Stimulated activated CD8-positive, alpha-beta memory T cell treated with anti-CD3 and anti-CD28 coated beads, Interleukin-2, amount 100 ng/mL, for 1 hour (primary cell): ENCODE measurements around the gene EBF4.
"Not testable (repeated sequence)": the region's sequence is repeated elsewhere in the genome, so short reads cannot be mapped to it uniquely, and the experiment has no call there.

ENCODE experiments used
- DNase-seq, 2 donors: peaks; one replicate each; pipeline ENCODE4 v3.0.0-alpha.2; 2020; ENCODE audit warnings: low read depth in 2 of 2

Gene EBF4

DNA sequence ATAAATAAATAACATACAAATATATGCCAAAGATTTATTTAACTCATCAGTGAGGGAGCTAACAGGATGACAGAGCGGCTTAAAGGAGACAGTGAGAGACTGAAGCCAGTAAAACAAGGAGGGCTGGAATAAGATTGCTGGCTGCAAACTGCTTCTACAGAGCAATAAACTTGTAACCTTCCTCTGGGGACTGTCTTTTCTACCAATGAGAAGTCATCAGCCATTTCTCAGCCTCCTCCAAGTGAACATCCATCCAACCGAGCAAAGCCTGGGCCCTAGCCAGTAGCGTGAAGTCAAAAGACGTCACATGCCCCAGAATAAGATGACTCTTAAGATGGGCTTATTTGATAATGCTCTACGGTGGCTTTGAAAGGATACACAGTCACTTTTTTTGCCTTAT lies 65.4 kb downstream of the EBF4 start:
- no peak for DNase-seq

- no peak for DNase-seq
Observed at GRCh38 chr20:2759143-2759542, 66.6 kb downstream of the EBF4 start.

DNA sequence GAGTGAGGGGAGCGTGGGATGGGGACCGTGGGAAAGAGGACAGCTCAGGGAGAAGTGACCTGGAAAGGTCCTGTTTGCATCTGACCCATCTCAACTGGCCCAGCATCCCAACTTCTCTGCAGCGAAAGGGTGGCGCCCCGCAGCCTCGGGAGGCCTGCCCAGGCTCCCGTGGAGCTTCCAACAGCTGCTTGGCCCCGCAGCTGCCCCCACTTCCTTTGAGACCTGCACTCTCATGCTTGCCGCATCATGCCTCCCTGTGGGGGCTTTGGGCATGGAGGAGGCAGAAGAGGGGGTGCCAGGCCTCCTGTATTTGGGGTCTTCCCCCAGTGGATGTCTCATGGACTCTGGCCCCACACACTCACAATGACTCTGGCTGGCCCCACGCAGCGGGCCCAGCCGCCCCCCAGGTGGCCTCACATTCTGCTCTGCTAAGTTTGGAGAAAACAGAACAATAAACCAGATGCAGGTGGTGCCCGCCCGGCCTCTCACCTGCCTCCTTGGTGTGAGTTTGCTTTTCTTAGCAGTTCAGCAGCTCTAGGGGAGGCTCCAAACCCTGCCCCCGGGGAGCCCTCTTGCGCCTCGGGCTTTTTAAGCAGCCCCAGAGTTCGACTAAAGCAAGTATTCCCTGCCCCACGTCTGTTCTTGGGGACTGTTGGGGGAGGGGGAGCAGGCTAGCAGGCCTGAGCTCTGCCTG lies 67.2 kb downstream of the EBF4 start:
- DNase-seq, result no peak

GRCh38 chr20:2760297-2760951 lies 67.8 kb downstream of the EBF4 start:
- no peak for DNase-seq

GRCh38 chr20:2760952-2761305 lies 68.3 kb downstream of the EBF4 start:
- no peak for DNase-seq

DNA sequence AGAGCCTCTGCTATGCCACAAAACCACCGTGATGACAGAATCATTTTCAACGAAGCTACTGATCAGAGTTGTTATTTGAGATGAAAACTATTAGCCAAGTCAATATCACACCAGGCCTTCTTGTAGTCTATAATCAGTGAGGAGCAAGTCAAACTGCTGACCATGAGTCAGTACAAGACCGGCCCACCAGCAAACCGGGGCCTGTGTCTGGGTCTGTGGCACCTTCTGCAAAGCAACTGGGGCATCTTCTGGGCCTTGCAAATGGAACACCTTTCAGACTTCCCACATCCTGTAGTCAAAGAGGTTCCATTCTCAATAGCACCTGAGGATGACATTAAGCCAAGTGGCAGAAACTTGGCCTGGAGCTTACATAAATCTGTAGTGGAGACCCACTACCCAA lies 69.3 kb downstream of the EBF4 start:
- DNase-seq, result no peak

DNA sequence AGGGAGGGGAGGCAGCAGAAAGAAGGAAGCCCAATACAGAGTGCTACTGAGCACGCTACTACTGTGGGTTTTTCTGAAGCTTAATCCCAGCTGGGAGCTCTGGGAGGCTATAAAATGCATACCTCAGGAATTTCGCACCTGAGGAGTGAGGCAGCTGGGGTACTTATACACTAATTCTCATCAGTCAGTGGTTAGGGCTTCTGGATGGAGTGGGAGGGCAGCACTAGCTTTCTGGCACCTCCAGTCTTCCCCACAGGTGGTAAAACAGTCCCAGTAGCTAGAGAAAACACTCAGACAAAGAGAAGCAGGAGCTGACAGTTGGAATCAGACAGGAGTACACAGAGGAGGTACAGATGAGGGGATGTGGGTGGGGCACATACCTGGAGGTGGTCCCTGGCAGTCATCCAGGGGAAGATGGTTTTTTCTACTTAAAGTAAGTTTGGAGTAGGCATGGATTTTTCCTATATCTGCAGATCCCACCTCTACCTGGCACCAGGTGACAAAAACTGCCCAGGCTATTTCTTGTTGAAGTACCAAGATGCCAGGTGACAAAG lies 70.1 kb downstream of the EBF4 start:
- DNase-seq, result no peak

DNA sequence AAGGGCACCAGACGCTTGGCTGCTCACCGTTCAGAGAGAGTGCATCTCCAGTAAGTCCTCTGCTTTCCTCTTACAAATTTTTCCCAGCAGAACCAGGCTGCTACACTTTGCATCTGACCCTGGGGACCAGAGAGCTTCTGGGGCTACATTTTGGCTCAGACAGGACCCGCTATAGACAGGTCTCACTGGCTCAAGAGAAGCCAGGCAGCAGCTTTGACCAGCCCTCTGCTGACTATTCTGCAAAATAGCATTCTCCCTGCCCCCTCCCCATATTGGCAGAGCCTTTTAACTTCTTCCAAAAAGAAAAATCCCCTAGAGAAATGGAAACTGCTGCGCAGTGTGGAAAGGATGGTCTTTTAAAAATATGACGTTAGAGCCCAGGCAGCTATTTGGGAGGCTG lies 70.6 kb downstream of the EBF4 start:
- no peak for DNase-seq

DNA sequence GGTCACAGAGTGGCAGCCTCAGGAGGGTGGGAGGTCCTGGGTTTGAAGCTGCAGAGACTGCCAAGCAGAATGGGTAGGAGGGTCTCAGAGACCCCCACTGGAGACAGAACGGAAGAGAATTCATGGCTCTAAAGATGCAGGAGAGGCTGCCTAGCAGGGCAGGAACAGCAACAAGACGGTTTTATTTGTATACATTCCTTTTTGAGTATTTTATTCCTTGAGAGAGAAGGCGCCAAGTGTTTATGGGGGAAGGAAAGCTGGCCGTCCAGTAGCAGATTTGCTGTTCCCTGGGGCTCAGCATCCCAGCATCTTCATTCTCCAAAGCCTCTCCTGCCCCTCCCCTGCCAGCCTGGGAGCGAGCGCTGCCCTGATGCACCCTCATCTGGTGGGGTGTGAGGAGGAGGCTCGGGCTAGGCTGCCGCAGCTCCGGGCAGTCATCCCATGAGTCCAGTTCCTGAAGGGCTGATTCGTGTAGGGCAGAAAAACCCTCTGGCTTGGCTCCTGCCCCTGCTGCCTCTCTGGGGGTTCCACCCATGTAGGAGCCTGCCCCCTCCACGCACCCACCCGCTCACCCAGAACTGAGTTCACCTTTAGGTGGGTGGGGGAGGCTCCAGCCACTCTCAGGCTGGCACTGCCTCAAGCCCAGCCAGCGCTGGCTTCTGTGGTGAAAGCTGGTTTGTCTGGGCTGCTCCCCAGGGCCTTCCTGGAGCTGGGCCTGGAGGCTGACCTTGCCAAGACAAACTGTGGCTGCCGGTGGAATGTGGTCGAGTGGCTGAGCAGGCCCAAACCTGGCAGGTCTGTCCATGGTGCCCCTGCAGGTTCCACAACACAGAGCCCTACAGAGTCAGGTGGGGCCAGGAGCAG lies 75.4 kb downstream of the EBF4 start:
- no peak for DNase-seq

DNA sequence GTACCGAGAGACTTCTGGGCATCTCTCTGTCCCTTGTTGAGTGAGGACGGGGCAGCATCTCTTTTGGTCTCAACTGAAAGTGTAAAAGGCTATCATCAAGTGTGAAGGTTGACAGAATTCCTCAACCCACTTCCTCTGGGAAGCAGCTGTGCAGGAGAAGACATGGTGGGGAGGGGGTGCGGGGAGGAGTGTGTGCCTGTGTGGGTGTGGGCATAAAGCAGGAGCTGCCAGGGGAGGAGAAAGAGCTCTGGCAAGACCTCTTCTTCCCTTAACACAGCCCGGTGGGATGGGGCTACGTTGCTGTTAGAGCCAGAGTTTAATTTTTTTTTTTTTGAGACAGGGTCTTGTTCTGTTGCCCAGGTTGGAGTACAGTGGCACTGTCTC lies 76.0 kb downstream of the EBF4 start:
- no peak for DNase-seq

GRCh38 chr20:2770091-2770490 lies 77.5 kb downstream of the EBF4 start:
- DNase-seq, result not testable (repeated sequence)

GRCh38 chr20:2771631-2772080 lies 79.1 kb downstream of the EBF4 start:
- no peak for DNase-seq

DNA sequence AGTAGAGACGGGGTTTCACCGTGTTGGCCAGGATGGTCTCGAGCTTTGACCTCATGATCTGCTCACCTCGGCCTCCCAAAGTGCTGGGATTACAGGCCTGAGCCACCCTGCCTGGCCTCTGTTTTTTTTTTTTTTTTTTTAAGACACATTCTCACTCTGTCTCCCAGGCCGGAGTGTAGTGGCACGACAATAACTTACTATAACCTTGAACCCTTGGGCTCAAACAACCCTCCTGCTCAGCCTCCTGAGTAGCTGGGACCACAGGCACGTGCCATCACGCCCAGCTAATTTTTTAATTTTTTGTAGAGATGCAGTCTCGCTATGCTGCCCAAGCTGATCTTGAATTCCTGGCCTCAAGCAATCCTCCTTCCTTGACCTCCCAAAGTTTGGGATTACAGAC lies 81.2 kb downstream of the EBF4 start:
- DNase-seq, result no peak

DNA sequence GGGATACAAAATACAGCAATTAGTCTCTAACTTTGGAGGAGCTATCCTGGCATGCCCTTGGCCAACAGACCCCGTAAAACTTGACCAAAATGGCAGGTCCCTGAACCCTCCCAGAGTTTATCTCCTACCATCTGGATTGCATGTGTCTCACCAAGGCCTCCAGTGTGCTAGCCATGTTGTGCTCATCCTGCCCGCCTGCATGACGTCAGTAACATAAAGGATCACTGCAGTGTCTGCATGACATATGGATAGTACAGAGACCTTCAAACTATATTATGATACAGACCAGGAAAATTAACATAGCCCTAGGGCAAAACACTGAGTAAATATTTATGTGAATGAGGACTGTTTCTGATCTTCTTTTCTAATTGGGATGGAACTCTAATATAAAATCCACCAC lies 82.6 kb downstream of the EBF4 start:
- DNase-seq, result no peak

DNA sequence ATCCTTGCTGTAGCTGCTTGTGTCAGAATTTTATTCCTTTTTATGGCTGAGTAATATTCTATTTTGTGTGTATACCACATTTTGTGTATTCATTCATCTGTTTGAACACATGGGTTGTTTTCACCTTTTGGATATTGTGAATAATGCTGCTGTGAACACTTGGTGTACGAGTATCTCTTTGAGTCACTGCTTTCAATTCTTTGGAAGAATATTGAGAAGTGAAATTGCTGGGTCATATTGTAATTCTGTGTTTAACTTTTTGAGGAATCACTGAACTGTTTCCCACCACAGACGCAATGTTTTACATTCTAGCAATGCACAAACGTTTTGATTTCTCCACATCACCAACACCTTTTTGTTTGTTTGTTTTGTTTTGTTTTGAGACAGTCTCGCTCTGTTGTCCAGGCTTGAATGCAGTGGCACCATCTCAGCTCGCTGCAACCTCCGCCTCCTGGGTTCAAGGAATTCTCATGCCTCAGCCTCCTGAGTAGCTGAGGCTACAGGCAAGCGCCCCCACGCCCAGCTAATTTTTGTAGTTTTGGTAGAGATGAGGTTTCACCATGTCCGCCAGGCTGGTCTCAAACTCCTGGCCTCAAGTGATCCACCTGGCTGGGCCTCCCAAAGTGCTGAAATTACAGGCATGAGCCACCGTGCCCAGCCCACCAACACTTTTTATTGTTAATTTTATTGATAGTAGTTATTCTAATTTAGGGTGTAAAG lies 86.2 kb downstream of the EBF4 start:
- DNase-seq, result no peak

DNA sequence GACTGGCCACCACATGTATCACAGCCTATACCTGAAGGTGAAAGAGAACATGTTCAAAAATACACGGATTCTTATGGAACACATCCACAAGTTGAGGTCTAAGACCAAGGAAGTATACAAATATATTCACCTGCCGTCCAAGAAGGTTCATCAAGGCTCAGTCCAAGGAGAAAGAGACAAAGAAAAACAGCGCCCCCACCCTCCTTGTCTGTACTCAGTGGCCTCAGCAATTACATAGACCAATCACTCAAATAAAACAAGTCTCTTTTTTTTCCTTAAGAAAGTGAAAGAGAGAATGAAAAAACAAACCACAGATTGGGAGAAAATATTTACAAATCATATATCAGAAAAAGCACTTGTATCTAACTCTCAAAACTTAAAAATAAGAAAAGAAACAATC lies 88.4 kb downstream of the EBF4 start:
- no peak for DNase-seq

- DNase-seq, result no peak
Observed at GRCh38 chr20:2783908-2784566, 91.5 kb downstream of the EBF4 start.

GRCh38 chr20:2793471-2793870 lies 100.9 kb downstream of the EBF4 start:
- no peak for DNase-seq

GRCh38 chr20:2794202-2794748 lies 101.7 kb downstream of the EBF4 start:
- DNase-seq, result no peak

DNA sequence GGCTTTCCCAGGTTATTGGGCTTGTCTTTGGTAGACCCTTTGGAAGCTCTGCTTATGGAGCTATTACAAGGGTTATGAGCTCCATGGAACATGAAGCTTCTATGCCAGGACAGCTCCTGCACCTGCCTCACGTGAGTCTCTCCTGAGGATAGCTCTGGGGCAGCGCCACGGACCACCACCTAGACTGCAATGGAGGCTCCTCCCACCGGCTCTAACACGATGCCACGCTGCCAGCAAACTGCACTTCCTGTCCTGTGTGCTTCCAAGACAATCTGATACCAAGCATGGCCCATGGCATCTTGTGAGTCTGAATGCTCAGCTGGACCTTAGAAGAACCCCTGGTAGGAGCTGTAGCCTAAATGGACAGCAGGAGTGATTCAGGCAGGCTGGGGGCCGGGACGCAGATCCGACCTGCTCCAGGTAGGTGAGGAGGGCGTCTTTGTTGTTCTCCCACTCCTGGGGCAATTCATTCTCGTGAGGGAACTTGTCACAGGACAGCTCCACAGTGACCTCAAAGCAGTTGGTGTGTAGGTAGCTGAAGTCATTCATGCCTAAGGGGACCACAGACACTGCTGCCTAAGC lies 102.4 kb downstream of the EBF4 start:
- DNase-seq, result no peak

- no peak for DNase-seq
Observed at GRCh38 chr20:2795451-2795850, 102.9 kb downstream of the EBF4 start.
